IPS DF 19.7 (cell line): ENCODE results near the gene SMYD3.
"Not testable (repeated sequence)": the region's sequence is repeated elsewhere in the genome, so short reads cannot be mapped to it uniquely, and the experiment has no call there.

ENCODE experiments used
- DNase-seq: peaks from one replicate; pipeline ENCODE4 v3.0.0-alpha.2; 2013; ENCODE audit warnings: low read depth, low spot score

The SMYD3 gene

DNA sequence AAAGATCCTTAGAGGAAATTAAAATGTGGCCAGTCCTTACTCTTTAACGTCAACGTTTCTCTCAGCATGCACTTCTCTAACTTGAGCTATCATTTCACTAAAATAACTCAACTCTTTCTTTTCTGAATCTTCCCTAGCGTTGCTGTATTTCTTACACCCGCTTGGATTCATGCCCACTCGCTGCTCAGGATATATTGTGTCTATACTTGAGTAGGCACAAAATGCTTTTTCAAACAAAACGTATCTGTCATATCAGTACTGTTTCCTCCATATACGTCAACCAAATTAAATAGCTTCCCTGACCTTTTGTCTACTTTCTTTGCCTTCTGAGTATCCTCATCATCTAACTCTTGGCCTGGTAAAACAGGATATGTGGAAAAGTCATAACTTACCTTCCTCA lies 549.7 kb downstream of the SMYD3 start:
- no peak for DNase-seq

GRCh38 chr1:245956225-245956624 lies 550.9 kb downstream of the SMYD3 start:
- no peak for DNase-seq

DNA sequence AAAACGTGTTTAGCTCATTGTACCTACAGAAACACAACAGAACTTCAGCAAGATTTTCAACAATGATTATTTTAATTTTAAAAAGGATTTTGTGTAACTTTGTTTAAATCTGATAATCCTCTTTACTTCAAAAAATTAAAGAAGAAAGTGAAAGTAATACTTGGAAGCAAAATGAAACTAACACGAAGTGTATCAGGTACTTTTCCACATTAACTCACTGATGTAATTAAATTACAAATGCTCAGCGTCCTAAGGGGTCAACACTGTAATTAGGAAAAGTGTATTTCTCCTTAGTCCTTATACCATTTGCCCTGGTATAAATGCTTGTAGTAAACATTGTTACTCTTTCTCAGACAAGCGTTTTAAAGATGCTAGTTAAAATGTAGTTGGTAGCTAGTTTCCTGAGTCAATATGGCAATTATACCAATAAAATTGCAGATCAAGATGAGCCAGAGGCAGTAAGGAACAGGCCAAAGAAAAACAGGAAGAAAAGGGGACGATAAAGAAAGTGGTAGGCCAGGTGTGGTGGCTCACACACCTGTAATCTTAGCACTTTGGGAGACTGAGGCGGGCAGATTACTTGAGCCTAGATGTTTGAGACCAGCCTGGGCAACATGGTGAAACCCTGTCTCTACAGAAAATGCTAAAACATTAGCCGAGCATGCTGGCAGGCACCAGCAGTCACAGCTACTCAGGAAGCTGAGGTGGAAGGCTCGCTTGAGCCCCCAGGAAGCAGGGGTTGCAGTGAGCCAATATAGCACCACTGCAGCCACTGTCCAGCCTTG lies 553.0 kb downstream of the SMYD3 start:
- no peak for DNase-seq

DNA sequence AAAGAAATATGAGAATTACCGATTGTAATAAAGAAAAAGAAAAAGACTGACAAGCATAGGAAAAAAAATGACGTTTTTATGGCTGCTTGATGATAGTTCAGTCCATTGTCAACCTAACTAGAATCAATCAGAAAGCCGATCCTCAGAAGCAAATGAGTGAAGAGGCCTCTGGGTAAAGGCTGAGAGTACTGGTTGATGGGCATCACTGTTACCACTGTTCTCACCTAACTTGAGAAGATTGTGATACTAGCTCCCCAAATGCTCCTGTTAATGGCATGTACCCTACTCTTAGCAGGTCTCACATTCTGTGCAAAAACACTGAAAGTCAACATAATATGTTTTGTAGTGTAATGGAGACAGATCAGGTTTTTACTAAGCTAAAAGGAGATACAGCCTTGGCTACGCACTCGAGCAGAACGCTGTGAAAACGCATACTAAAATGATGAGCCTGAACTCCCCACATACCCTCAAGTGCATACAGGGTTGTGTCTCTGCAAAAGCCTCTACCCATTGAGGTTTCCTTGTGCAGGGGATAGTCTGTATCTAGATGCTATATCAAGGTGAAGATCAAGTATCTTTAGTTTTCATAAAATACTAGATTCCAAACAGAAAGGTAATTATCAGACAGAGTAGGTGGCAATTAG lies 554.6 kb downstream of the SMYD3 start:
- DNase-seq: no peak

- DNase-seq: no peak
Observed at GRCh38 chr1:245948786-245949185, 558.3 kb downstream of the SMYD3 start.

GRCh38 chr1:245946905-245947304 lies 560.2 kb downstream of the SMYD3 start:
- no peak for DNase-seq

GRCh38 chr1:245945136-245945535 lies 561.9 kb downstream of the SMYD3 start:
- DNase-seq: not testable (repeated sequence)

- no peak for DNase-seq
Observed at GRCh38 chr1:245942856-245943255, 564.2 kb downstream of the SMYD3 start.

DNA sequence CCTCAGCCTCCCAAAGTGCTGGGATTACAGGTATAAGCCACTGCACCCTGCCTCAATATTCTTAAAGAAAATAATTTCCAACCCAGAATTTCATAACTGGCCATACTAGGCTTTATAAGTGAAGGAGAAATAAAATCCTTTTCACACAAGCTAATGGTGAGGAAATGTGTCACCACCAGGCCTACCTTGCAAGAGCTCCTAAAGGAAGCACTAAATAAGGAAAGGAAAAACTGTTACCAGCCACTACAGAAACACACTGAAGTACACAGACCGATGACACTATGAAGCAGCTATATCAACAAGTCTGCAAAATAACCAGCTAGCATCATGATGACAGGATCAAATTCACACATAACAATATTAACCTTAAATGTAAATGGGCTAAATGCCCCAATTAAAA lies 565.3 kb downstream of the SMYD3 start:
- not testable (repeated sequence) for DNase-seq

- no peak for DNase-seq
Observed at GRCh38 chr1:245939756-245940345, 567.2 kb downstream of the SMYD3 start.

- no peak for DNase-seq
Observed at GRCh38 chr1:245938046-245938435, 569.0 kb downstream of the SMYD3 start.

DNA sequence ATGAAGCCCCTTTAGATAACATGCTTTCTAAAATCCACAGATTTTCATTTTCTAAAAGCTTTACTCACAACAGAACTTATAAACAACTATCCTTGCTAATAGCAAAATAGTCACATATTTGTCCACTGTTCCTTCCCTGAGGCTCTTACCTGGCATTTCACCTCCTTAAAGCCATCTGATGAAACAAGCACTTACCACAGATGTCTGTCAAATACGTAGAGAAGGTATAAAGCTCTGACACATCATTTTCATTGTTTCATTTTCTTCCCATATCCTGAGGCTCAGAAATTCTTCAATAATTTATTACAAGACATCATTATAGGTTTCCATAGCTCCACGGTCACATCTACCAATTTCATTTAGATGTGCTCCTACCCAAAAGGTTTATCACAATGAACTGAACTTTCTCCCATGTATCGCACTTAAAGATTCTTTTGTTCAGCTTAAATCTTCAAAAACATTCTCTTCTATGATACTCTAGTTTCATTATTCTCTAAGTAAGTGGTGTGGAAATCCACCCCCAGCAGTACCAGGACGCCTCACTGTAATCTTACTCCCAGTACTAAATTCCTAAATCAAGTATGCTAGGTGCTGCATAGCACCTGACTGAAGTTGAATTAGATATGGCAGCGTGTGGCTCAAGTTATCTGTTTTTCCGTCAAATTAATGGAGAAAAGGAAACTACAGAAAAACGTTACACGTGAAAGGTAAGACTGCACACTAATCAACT lies 569.6 kb downstream of the SMYD3 start:
- no peak for DNase-seq

DNA sequence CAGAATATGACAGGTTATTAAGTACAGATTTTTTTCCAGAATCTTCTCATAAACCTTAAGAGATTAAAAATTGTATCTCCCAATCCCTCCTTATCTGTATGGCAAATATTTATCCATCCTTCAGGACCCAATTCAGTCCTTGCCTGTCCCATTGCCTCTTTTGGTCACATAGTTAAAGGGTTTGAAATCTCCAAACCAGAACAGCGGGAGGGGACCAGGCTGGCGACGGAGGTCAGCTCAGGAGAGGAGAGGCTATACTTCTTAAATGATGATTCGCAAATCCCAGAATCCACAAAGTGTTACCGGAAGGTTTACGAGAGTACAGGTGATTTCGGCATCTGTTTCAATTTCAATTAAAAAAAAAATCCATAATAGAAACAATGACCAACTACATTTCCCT lies 572.7 kb downstream of the SMYD3 start:
- no peak for DNase-seq

DNA sequence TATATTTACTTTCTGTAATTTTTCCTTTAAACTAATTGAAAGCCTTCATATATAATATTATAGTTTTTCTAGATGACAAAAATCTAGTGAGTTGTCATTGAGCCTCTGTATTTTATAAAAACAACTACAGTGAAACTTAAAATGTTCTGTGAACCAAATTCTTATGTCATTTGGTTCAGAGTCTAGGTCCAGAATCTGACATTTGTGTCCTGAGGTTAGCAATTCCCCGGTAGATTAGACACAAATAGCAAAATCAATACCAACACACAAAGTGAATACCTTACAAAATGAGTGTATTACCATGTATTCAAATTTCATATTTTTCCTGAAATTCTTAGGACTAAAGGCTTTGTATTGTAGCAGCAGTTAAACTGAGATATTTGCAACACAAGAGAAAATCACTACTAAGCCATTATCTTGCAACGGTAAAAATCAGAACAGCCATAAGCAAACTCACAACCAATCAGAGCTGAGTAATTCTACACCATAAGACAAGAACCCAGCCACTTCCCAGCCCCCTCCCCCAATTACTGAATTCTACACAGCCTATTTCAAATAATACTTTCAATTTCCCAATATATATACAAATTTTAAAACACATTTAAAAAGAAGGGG lies 573.5 kb downstream of the SMYD3 start:
- DNase-seq: no peak

- DNase-seq: no peak
Observed at GRCh38 chr1:245932302-245932972, 574.6 kb downstream of the SMYD3 start.

- DNase-seq: no peak
Observed at GRCh38 chr1:245931450-245931849, 575.6 kb downstream of the SMYD3 start.

- no peak for DNase-seq
Observed at GRCh38 chr1:245929224-245929623, 577.9 kb downstream of the SMYD3 start.

GRCh38 chr1:245926888-245927287 lies 580.2 kb downstream of the SMYD3 start:
- no peak for DNase-seq

DNA sequence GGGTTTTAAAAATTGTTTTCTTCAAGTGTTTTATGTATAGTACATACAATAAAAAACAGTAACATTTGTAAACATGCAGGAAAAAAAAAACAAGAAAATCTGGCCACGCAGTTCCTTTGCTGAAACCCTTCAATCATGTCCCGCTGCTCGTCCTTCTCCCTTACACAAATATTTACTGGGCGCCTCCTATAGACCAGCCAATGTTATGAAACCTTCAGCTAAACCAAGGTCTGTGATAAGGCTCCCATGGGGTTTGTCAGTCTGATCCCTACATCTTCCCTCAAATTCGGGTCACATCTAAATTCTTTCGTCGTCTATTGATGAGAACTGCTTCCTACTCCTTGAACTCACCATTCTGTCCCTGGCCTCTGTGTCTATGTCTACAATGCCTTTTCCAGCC lies 583.9 kb downstream of the SMYD3 start:
- no peak for DNase-seq

- no peak for DNase-seq
Observed at GRCh38 chr1:245921417-245921816, 585.7 kb downstream of the SMYD3 start.

DNA sequence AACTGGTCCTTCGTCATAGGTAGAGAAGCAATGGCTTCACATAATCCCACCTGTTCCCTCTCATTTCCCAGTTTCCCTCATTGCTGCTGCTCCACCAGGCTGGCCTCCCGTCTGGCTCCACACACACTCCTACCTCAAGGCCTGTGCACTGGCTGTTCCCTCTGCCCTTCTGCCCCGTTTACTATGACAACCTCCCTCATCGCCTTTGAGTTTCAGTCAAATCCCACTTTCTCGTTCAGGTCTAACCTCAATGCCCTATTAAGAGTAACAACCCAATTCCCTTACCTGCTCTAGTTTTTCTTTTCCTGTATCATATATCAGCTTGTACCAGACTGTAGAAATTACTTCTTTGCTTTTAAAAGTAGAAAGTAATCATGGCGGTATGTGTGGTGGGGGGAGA lies 589.7 kb downstream of the SMYD3 start:
- no peak for DNase-seq
